Measurements from ENCODE around the gene FN3K. TPM values are rescaled to one million over a fixed set of nuclear protein-coding genes. Genes with fewer than 3 reads are reported as not detected.
A peak's percentile ranks its signal among the peaks of the same experiment; 100 is the strongest.
"Not testable (repeated sequence)": the region's sequence is repeated elsewhere in the genome, so short reads cannot be mapped to it uniquely, and the experiment has no call there.

The FN3K gene
- total RNA-seq, 4 donors from 2014 or later = 1.1 to 5.5 (median 2.7) TPM

DNA sequence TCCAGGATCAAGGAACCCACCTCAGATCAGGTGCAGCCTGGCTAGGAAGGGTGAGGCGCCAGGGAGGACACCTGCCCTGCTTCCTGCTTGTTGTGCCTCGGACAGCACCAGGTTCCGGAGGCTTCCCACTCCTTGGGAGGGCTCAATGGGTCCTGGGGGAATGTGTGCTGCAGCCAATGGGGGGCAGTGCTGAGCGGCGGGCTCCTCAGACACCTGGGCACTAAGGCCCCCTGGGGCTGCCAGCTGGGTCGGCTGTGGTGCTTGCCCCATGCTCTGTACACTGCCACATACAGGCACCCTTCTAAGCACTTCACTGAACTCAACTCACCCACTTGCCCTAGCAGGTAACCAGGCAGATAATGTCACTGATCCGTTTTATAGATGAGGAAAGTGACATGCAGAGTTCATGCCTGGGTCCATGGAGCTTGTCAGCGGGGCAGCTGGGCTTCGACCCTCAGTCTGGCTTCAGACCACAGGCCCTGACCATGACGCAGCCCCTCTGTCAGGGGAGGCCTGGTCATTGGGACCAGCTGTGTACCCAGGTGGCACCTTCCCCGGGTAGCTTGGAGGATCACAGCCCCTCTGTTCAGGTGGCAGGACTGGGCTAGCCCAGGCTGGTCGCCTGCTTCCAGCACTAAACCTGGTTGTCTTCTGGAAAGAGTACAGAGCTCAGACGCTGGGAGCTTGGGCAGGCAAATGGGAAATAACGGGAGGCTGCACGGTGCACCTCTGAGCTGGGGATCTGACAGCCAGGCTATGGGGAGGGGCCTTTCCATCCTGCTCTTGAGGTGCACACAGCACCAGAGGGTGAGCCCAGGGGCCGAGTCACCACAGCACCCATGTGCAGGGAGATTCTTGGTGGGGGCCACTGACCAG, 8.2 kb downstream of the FN3K start:
- H3K4me1 ChIP-seq = no peaks in the 10 kb centered on the region
- no peak overlapping the region for H3K27ac ChIP-seq
- in situ Hi-C loops (cut with MboI; ENCODE audit: low sequenced_read_pairs in 4 of 4) = no loop called here
- no peaks in the 10 kb centered on the region for H3K9me3 ChIP-seq
- no peaks in the 10 kb centered on the region for H3K27me3 ChIP-seq
- H3K4me3 ChIP-seq = no peak overlapping the region
- DNase-seq = no peak
- TF ChIP-seq POLR2A (IDR thresholded peaks at IDR 0.05) (no peak), CTCF (IDR thresholded peaks at IDR 0.05 in 4 of 5, conservative IDR thresholded peaks at IDR 0.05 in 1 of 5) (no peak)
- H3K36me3 ChIP-seq = peaks cover 7 to 43% of the 10 kb centered on the region in 2 donors
- intact Hi-C loops (cut with DNase I; ENCODE audit: low total_unique reads) = no loop called here
- no peak for ATAC-seq

DNA sequence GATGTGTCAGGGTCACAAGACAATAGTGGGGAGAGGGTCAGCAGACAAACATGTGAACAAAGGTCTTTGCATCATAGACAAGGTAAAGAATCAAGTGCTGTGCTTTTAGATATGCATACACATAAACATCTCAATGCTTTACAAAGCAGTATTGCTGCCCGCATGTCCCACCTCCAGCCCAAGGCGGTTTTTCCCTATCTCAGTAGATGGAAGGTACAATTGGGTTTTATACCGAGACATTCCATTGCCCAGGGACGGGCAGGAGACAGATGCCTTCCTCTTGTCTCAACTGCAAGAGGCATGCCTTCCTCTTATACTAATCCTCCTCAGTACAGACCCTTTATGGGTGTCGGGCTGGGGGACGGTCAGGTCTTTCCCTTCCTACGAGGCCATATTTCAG, 9.3 kb downstream of the FN3K start:
- H3K4me3 ChIP-seq; intact Hi-C loops (cut with DNase I; ENCODE audit: low total_unique reads); H3K9me3 ChIP-seq; H3K4me1 ChIP-seq; in situ Hi-C loops (cut with MboI; ENCODE audit: low sequenced_read_pairs in 4 of 4); H3K27me3 ChIP-seq; H3K27ac ChIP-seq; ATAC-seq; DNase-seq: not testable (repeated sequence)
- H3K36me3 ChIP-seq = peaks cover 7 to 37% of the 10 kb centered on the region in 2 donors

DNA sequence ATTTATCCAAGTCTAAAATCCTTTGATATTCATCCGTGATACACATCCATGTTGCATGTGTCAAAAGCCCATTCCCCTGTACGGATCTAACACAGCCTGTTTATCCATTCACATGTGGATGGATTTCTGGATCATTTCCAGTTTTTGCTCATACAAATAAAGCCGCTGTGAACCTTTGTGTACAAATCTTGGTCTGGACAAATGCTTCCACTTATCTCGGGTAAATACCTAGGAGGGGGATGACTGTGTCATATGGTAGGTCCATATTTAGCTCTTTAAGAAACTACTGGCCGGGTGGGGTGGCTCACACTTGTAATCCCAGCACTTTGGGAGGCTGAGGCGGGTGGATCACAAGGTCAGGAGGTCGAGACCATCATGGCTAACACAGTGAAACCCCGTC, 10.1 kb downstream of the FN3K start:
- in situ Hi-C loops (cut with MboI; ENCODE audit: low sequenced_read_pairs in 4 of 4) = no loop called here
- no peaks in the 10 kb centered on the region for H3K4me1 ChIP-seq
- no peak for TF ChIP-seq CTCF (IDR thresholded peaks at IDR 0.05 in 4 of 5, conservative IDR thresholded peaks at IDR 0.05 in 1 of 5)
- TF ChIP-seq POLR2A (IDR thresholded peaks at IDR 0.05) = no peak
- no peak for DNase-seq
- ATAC-seq = no peak
- no peak overlapping the region for H3K27ac ChIP-seq
- no peaks in the 10 kb centered on the region for H3K27me3 ChIP-seq
- peaks cover 5 to 29% of the 10 kb centered on the region in 2 donors for H3K36me3 ChIP-seq
- H3K4me3 ChIP-seq = no peak overlapping the region
- intact Hi-C loops (cut with DNase I; ENCODE audit: low total_unique reads) = no loop called here
- no peaks in the 10 kb centered on the region for H3K9me3 ChIP-seq

GRCh38 chr17:82748756-82749155, 13.3 kb downstream of the FN3K start:
- in situ Hi-C loops (cut with MboI; ENCODE audit: low sequenced_read_pairs in 4 of 4) = no loop called here
- DNase-seq (no peak), ATAC-seq (no peak)
- Histone ChIP-seq H3K9me3 (no peaks in the 10 kb centered on the region), H3K4me3 (no peak overlapping the region), H3K36me3 (peaks cover 0 to 4% of the 10 kb centered on the region in 2 donors), H3K27me3 (no peaks in the 10 kb centered on the region), H3K27ac (no peak overlapping the region), H3K4me1 (peaks cover 12 to 14% of the 10 kb centered on the region in 2 donors)
- intact Hi-C loops (cut with DNase I; ENCODE audit: low total_unique reads) = no loop called here
- TF ChIP-seq CTCF (IDR thresholded peaks at IDR 0.05 in 4 of 5, conservative IDR thresholded peaks at IDR 0.05 in 1 of 5) (no peak), POLR2A (IDR thresholded peaks at IDR 0.05) (no peak)

GRCh38 chr17:82750241-82750908, 15.0 kb downstream of the FN3K start:
- ATAC-seq (no peak), DNase-seq (no peak)
- Histone ChIP-seq H3K9me3 (no peaks in the 10 kb centered on the region), H3K27ac (peak overlapping the region in 3 of 4 donors; percentile 10 to 43 (median 40)), H3K27me3 (no peaks in the 10 kb centered on the region), H3K4me1 (peaks cover 12 to 17% of the 10 kb centered on the region in 2 donors), H3K36me3 (no peaks in the 10 kb centered on the region), H3K4me3 (no peak overlapping the region)
- intact Hi-C loops (cut with DNase I; ENCODE audit: low total_unique reads) (no loop called here), in situ Hi-C loops (cut with MboI; ENCODE audit: low sequenced_read_pairs in 4 of 4) (loop anchor here in 3 of 4 donors (10.0 to 25.0 kb wide), 3 partner anchors 88 to 388 kb away; partner anchors contain the start of genes TEX19 (in 1 of the 3) and UTS2R (in 1 of the 3))
- TF ChIP-seq CTCF (IDR thresholded peaks at IDR 0.05 in 4 of 5, conservative IDR thresholded peaks at IDR 0.05 in 1 of 5) = no peak
- no peak for TF ChIP-seq POLR2A (IDR thresholded peaks at IDR 0.05)

Measured in gastrocnemius medialis (tissue), 4 donors.